ENCODE data around the gene TOM1L2.

- no peak for TF ChIP-seq EZH2 (IDR thresholded peaks at IDR 0.05; ENCODE audit: insufficient read depth, poor library complexity, severe bottlenecking)
- TF ChIP-seq EZH2phosphoT487 (IDR thresholded peaks at IDR 0.05; ENCODE audit: insufficient read depth, low read depth): no peak
Observed at GRCh38 chr17:17933775-17934174, 38.4 kb downstream of the TOM1L2 start.
